ENCODE results near the gene FBXL22. TPM values are rescaled to one million over a fixed set of nuclear protein-coding genes. Genes with fewer than 3 reads are reported as not detected.

Gene FBXL22
- total and polyA plus RNA-seq, 2 of the 8 experiments (the other 6 are each of a cell fraction or from before 2014, with no cell fraction given) = 0.09 to 0.47 TPM

DNA sequence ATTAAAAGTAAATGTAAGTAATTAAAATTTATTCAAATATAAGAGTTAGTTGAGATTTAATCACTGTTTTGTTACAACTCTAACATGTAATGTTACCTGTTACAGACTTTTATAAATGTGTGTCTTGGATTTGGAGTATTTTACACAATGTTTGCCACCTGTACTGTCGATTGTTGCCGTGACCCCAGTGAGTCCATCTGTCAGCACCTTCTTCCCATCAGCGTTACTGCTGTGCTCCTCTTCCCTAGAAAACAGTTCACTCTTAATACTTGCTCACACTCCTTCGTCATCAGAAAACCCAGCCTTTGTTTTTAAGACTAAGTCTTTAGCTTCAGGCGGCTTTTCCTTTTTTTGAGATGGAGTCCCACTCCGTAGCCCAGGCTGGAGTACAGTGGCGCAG lies 40.5 kb upstream of the FBXL22 start:
- H3K4me3 ChIP-seq (ENCODE audit: extremely low read depth in 1 of 4, insufficient read depth in 2 of 4, low read depth in 3 of 4, low read length in 4 of 4) = no peak overlapping the region
- H3K4me1 ChIP-seq (replicated peaks in 1 of 4; ENCODE audit: control insufficient read depth in 3 of 4, insufficient read depth in 4 of 4, low read length in 3 of 4) = peaks cover 3 to 18% (median 15%) of the 10 kb centered on the region in 4 experiments; a peak in 6 of 7 replicates
- H3K9me3 ChIP-seq (ENCODE audit: insufficient read depth in 2 of 2, low read depth in 1 of 2, low read length in 1 of 2) = no peaks in the 10 kb centered on the region
- POLR2A ChIA-PET (ENCODE audit: partially characterized antibody) = interaction anchor here (1.6 kb wide), 1 partner anchor 9 kb away, joined by 8 read pairs; no protein-coding TSS in a partner anchor
- H3K4me2 ChIP-seq (ENCODE audit: insufficient read depth in 1 of 2, low read depth in 2 of 2, low read length in 2 of 2) = no peak overlapping the region
- 94% methylated on average over 7 of the region's 7 CpGs; no CpG with 5 or more reads in 1 of the 2 experiments for WGBS, 2 experiments (ENCODE audit: extremely low coverage in 1 of 2, insufficient coverage in 1 of 2, insufficient read length in 1 of 2, insufficient replicate concordance in 2 of 2, low coverage in 1 of 2, low lambda C conversion rate in 2 of 2, missing lambda C conversion rate in 1 of 2)
- H4K91ac ChIP-seq (replicated peaks; ENCODE audit: insufficient read length, low read length) = no peak overlapping the region
- H3K23ac ChIP-seq (ENCODE audit: insufficient read length) = no peak overlapping the region
- H3K27me3 ChIP-seq (replicated peaks in 1 of 4; ENCODE audit: control insufficient read depth in 3 of 4, extremely low read depth in 1 of 4, insufficient read depth in 3 of 4, low read length in 3 of 4) = no peaks in the 10 kb centered on the region
- H2BK5ac ChIP-seq (ENCODE audit: low read depth, low read length) = no peak overlapping the region
- no peak overlapping the region for H4K5ac ChIP-seq (ENCODE audit: insufficient read length, low read depth, low read length)
- H3K56ac ChIP-seq (replicated peaks; ENCODE audit: insufficient read length, low read depth, low read length) = no peak overlapping the region
- no peak overlapping the region for H3K18ac ChIP-seq (ENCODE audit: extremely low read depth, low read length)
- no peak overlapping the region for H3K14ac ChIP-seq (ENCODE audit: insufficient read length)
- H3K36me3 ChIP-seq (ENCODE audit: control insufficient read depth in 2 of 4, insufficient read depth in 4 of 4, low read length in 3 of 4) = no peaks in the 10 kb centered on the region
- DNase-seq (ENCODE audit: low read depth in 1 of 2, low spot score in 2 of 2) (no peak), FAIRE-seq (no peak)
- H2BK15ac ChIP-seq (ENCODE audit: low read length) = no peak overlapping the region
- H2AFZ ChIP-seq (ENCODE audit: low read length) = no peak overlapping the region
- H3K4ac ChIP-seq (replicated peaks; ENCODE audit: insufficient read length, low read depth, low read length) = no peak overlapping the region
- H3K23me2 ChIP-seq (ENCODE audit: low read depth, low read length) = peaks cover 2% of the 10 kb centered on the region; the same call in 1 of the 2 replicates
- no peak overlapping the region for H4K8ac ChIP-seq (ENCODE audit: extremely low read depth, insufficient read depth, low read length)
- no peaks in the 10 kb centered on the region for H3K79me1 ChIP-seq (ENCODE audit: low read depth, low read length)
- CTCF ChIA-PET (ENCODE audit: partially characterized antibody) = interaction anchor here (1.4 to 1.6 kb wide), 2 partner anchors 11 to 52 kb away, joined by 5 read pairs; partner anchors contain the start of gene USP3
- H3K27ac ChIP-seq (ENCODE audit: low read depth, low read length) = no peak overlapping the region
- H2BK12ac ChIP-seq (ENCODE audit: low read depth, low read length) = no peak overlapping the region
- no peak overlapping the region for H2AK5ac ChIP-seq (ENCODE audit: low read depth, low read length)
- H3K79me2 ChIP-seq (ENCODE audit: control insufficient read depth in 1 of 2, insufficient read depth in 2 of 2, low read length in 2 of 2) = no peaks in the 10 kb centered on the region
- no peak overlapping the region for H3K9ac ChIP-seq (replicated peaks in 1 of 4; ENCODE audit: extremely low read depth in 1 of 4, low read depth in 3 of 4, low read length in 3 of 4)
- H4K20me1 ChIP-seq (replicated peaks in 1 of 2; ENCODE audit: control insufficient read depth in 1 of 2, insufficient read depth in 2 of 2, low read length in 2 of 2) = no peaks in the 10 kb centered on the region
- H2BK20ac ChIP-seq (ENCODE audit: low read length) = no peak overlapping the region
- H2BK120ac ChIP-seq (replicated peaks; ENCODE audit: low read depth, low read length) = no peak overlapping the region
- TF ChIP-seq SIN3A (conservative IDR thresholded peaks at IDR 0.05 in 1 of 2, IDR thresholded peaks at IDR 0.05 in 1 of 2; ENCODE audit: low read depth in 1 of 2, low read length in 2 of 2) = no peak
- TF ChIP-seq POU5F1 (IDR thresholded peaks at IDR 0.05; ENCODE audit: low read depth, low read length) = no peak
- TF ChIP-seq, protein P1, sequence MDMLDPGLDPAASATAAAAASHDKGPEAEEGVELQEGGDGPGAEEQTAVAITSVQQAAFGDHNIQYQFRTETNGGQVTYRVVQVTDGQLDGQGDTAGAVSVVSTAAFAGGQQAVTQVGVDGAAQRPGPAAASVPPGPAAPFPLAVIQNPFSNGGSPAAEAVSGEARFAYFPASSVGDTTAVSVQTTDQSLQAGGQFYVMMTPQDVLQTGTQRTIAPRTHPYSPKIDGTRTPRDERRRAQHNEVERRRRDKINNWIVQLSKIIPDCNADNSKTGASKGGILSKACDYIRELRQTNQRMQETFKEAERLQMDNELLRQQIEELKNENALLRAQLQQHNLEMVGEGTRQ (IDR thresholded peaks at IDR 0.05; ENCODE audit: low read length) = no peak

Measured in H1 (cell line).